GM10248 (cell line): ENCODE measurements around the gene BABAM2.

Experiments
- CTCF ChIA-PET: fragments of 300-600 bp; sonication (Branson Sonifier 250); formaldehyde crosslinking; extraction: SDS; loops from one replicate; lab custom pipeline; 2021; ENCODE audit warnings: antibody characterized with exemption; lab: Yijun Ruan, JAX
- POLR2A ChIA-PET: fragments of 350-650 bp; sonication (Branson Sonifier 250); formaldehyde crosslinking; extraction: SDS; loops from one replicate; lab custom pipeline; 2020; ENCODE audit warnings: antibody characterized with exemption; lab: Yijun Ruan, JAX
- DNase-seq: peaks from one replicate; pipeline ENCODE4 v3.0.0; 2012; ENCODE audit errors: extremely low spot score
- CTCF ChIP-seq: IDR thresholded peaks from 2 replicates; pipeline ENCODE4 v1.5.1; 2012; ENCODE audit warnings: mild to moderate bottlenecking, low read depth; ENCODE audit errors: extremely low read depth, missing control alignments, control extremely low read depth

Gene BABAM2

GRCh38 chr2:28089486-28089885, 199.0 kb downstream of the BABAM2 start:
- ChIA-PET POLR2A (no interaction called here), CTCF (no interaction called here)
- TF ChIP-seq CTCF: no peak
- DNase-seq: no peak

DNA sequence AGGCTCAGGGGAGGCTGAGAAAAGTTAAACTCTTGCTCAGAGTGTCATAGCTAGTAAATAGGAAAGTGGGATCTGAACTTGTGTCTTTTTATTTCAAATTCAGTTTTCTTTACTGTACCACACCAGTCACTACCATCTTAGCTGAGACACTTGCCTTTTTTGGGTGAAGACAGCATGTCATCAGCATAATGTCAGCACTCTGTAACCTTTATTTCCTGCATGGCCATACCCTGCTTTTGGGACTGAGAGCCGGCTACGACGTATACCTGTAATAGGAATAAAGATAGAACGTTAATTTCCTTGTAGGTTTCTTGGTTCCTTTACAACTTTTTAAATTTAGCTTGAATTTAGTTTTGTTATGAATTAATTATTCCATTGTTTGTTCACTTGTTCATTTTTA, 202.8 kb downstream of the BABAM2 start:
- CTCF ChIA-PET: interaction anchor here (1.1 kb wide), 1 partner anchor 56 kb away, joined by 3 read pairs; no protein-coding TSS in a partner anchor
- DNase-seq: no peak
- TF ChIP-seq CTCF: no peak
- POLR2A ChIA-PET: no interaction called here

DNA sequence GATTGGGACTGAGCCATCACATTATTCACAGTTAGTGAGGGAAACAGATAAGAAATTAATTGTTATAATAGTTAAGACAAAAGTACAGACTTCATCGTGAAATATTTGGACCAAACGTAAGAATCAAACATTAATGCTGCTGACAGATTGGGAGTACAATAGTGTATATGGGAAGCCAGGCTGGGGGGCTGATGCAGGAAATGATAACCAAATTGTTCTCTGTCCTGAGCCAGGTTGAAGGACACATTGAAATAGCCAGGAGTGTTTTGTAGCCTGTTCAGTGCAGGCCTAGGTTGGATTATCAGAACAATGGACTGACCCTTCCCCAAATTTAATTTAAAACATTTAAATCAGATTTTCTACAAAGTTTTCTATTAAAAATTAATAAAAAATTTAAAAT, 203.2 kb downstream of the BABAM2 start:
- DNase-seq: no peak
- CTCF ChIA-PET: no interaction called here
- POLR2A ChIA-PET: no interaction called here
- TF ChIP-seq CTCF: no peak

GRCh38 chr2:28094739-28095138, 204.2 kb downstream of the BABAM2 start:
- POLR2A ChIA-PET: no interaction called here
- CTCF ChIA-PET: interaction anchor here (1.4 kb wide), 1 partner anchor 63 kb away, joined by 3 read pairs; no protein-coding TSS in a partner anchor
- no peak for DNase-seq
- no peak for TF ChIP-seq CTCF

DNA sequence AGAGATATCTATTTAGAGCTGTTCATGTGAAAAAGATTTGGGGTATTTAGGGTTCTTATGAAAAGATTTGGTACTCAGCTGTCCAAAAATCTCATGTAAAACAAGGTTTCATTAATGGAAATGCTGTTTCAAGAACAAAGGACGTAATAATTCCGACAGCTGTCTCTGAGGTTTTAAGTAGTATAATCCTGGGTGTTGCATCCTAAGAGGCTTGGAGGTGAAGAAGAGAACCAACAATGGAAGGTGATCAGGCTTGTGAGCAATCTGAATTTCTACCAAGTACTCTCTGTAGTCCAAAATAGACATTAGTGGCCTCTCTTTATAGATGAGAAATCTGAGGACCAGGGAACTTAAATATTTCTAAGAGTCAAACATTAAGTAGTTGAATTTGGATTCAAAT, 205.1 kb downstream of the BABAM2 start:
- TF ChIP-seq CTCF: no peak
- POLR2A ChIA-PET: no interaction called here
- CTCF ChIA-PET: interaction anchor here (1.4 kb wide), 1 partner anchor 62 kb away, joined by 3 read pairs; no protein-coding TSS in a partner anchor
- no peak for DNase-seq

DNA sequence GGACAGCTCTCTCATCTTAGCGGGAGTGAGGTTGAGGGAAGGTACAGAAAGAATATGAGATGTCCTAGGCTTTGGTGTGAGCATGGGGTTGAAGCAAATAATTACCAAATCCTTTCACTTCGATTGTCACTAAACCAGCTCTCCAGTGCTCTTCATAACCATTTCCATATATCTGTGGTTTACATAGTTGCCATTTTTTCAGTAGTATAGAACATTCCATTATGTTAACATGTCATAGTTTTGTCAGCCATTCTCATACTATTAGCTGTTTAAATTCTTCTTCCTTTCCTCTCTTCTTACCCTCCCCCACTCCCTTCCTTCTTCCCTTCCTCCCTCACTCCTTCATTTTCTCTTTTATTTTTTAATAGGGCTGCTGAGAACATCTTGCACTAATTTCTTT, 205.9 kb downstream of the BABAM2 start:
- DNase-seq: no peak
- POLR2A ChIA-PET: no interaction called here
- CTCF ChIA-PET: interaction anchor here (1.6 kb wide), 1 partner anchor 33 kb away, joined by 3 read pairs; no protein-coding TSS in a partner anchor
- TF ChIP-seq CTCF: no peak

GRCh38 chr2:28098501-28099225, 208.1 kb downstream of the BABAM2 start:
- TF ChIP-seq CTCF: no peak
- ChIA-PET POLR2A (no interaction called here), CTCF (interaction anchor here (0.7 kb wide), 1 partner anchor 12 kb away, joined by 3 read pairs; no protein-coding TSS in a partner anchor)
- no peak for DNase-seq
